NCI-H146 treated with DMSO at 0.1 percent for 48 hours (cell line): ENCODE results near the gene GIPR.
A peak's percentile ranks its signal among the peaks of the same experiment; 100 is the strongest.
"Not testable (repeated sequence)": the region's sequence is repeated elsewhere in the genome, so short reads cannot be mapped to it uniquely, and the experiment has no call there.

ENCODE experiments used
- DNase-seq: peaks from one replicate; lab custom pipeline; 2025; ENCODE audit not compliant: unreplicated experiment; lab: John Stamatoyannopoulos, UW

GIPR gene

DNA sequence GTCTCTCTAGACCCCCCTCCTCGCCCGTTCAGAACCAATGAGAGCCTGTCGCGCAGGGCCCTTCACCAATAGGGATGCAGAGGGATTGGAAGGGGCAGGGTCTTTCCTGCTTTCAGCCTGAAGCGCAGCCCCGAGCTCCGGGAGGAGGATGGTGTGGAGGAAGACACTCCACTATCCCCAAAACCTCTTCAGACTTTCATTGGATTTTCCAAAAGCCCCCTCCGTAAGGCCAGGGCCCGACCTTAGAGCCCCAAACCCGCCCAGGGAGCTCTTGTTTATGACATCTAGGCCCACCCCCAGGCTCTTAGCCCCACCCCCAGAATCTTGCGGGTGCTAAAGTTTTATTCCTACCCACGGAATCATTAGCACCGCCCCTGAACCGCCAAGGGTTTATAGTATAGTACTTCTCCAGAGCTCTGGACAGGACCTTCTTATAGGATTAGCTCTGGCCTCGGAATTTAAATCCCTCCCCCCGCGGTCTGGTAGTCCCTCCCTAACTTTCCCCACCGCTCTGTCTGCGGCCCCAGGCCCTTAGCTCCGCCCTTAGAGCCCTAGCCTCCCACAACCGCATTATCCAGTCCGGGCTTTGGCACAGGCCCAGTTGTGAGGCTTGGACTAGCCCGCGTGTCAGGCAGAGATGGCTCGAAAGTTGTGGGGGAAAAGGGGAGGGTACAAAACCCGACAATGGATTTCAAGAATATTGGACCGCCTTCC is 22.2 kb upstream of the GIPR start:
- peak; percentile 50 for DNase-seq

DNA sequence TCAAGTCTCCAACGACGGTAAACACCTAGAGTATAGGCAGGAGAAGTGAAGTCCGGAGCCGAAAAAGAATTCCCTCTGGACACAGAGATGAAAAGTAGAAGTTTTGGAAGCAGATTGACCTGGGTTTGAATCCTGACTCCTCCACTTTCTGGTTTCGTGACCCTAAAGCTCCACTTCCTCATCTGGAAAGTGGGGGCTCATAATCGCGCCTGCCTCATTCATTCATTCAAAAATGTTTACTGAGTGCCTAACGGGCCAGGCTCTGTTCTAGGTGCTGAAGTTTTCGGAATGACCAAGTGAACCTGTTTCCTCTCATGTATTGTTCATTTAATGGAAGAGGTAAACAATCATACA is 21.7 kb upstream of the GIPR start:
- DNase-seq: no peak

DNA sequence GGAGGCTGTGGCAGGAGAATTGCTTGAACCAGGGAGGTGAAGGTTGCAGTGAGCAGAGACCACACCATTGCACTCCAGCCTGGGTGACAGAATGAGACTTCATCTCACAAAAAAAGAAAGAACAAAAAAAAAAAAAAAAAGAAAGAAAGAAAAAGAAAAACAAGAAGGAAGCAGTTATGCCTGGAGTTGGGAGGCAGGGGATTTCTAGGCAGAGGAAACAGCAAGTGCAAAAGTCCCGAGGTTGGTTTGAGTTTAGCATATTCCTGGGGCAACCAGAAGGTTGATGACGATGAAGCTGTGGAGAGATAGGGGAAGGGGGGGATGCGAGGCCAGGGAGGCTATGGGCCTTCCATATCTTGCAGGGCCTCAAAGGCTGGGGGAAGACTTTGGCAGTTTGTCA is 17.3 kb upstream of the GIPR start:
- DNase-seq: no peak

DNA sequence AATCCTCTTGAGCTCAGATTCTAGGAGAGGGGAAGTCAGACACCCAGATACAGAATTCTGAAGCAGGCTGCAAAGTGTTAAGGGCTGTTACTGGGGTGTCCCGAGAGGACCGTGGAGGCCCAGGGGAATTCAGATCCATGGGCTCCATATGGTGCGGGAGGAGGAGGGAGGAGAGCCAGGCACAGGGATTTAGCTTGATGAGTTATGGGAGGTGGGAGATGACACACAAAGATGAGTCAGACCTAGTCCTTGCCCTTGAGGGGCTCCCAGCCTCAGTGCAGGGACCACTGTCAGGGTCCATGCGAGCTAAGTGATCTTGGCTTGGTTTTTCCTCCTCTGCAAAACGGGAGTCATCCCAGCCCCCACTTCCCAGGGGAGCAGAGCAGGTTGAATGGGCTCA is 14.4 kb upstream of the GIPR start:
- DNase-seq: no peak

DNA sequence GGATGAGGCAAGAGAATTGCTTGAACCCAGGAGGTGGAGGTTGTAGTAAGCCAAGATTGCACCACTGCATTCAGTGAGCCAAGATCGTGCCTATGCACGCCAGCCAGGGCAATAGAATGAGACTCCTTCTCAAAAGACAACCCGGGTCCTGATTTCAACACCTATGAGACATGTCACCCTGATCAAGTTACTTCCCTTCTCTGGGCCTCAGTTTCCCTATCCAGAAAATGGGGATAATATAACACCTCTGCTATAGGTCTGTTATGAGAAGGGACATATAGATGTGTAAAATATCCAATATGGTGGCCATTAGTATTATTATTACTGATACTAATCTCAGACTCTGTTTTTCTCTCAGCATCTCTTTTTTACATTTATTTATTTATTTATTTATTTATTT is 12.9 kb upstream of the GIPR start:
- DNase-seq: no peak

DNA sequence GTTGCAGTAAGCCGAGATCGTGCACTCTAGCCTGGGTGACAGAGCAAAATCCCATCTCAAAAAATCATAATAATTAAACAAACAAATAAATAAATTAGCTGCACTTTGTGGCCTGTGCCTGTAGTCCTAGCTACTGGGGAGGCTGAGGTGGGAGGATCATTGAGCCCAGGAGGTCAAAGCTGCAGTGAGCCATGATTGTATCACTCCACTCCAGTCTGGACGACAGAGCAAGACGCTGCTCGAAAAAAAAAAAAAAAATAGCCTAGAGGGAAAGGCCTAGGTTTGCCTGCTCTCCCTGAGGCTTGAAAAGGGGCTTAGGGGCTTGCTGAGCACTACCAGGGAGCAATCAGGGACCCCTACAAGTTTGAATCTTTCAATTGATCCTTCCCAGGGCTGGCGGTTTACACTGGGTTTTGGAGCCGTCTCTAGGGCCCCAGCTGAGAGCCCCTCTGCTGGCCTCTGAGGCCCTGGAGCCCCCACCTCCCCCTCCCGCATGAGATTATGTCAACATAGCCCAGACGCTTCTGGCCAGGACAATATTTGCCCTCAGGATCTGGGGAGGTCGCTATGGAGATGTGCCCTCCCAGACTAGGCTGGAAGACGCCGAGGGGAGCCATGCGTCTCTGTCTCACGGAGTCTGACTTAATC is 10.4 kb upstream of the GIPR start:
- DNase-seq: peak; percentile 47

DNA sequence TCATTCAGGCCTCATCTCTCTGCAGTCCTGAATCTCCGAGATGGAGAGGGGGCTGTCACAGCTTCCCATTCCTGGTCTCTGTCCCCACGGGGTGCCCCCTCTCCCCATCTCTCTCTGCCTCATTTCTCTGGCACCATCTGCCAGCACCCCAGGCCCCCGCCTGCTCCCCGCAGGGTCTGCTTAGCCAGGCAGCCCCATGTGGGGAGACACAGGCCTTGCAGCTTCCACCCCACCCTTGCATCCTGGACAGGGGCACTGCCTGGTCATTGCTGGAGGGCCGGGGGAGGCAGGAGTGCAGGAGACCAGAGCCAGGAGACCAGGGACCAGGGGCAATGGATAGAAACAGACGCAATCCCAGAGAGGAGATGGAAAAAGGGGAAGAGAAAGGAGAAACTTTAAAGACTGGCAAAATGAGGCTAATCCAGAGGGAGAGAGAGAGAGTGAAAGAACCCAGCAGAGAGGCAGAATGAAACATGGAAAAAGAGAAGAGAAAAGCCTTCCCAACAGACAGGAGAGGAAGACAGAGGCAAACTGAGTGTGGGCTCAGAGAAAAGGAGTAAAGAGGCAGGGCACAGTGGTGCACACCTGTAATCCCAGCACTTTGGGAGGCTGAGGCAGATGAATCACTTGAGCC is 8.8 kb upstream of the GIPR start:
- no peak for DNase-seq

DNA sequence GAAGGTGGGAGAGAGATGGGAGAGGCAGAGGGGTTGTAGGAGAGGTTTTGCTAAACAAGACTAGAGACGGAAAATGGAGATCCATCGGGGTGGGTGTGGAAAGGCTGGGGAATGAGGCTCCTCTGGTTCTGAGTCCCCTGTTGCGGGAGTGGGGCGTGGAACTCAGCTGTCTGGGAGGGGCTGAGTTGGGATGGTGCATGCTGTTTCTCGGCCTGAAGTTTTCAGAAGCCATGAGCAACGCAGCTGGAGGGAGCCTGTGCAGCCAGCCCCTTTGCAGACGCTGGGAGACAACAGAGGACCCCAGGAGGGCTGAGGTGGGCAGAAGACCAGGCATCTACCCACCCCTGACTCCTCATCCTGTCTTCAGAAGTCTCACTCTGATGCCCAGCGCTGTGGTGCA is 7.4 kb upstream of the GIPR start:
- DNase-seq: no peak

DNA sequence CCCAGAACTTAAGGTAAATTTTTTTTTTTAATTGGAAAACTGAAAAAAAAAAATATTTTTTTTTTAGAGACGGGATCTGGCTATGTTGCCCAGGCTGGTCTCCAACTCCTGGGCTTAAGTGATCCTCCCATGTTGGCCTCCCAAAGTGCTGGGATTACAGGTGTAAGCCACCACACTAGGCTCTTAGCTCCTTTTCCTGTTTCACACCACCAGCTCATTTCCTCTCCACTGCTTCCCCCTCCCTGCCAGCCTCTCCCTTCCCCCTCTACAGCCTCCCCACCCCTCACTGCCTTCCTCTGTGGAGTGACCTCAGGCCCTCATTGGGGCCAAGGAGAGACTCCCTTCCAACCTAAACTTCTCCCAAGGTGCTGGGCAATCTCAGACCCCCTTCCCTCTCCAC is 4.2 kb upstream of the GIPR start:
- DNase-seq: no peak

DNA sequence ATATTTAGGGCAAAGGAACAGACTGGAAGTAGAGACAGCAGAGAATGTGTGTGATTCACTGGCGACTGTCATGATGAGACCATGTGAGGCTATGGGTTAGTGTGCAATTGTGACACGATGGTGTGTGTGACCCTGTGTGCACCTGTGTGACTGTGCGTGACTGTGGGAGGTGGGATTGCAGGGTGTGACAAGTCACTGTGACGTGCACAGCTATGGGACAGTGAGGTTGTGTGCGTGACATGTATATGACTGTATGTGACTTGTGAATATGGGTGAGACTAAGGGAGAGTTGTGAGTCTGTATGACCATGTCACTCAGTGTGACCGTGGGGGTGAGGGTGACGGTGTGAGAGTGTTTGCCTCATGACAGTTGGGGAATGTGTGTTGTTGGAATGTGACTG is 3.4 kb upstream of the GIPR start:
- no peak for DNase-seq

DNA sequence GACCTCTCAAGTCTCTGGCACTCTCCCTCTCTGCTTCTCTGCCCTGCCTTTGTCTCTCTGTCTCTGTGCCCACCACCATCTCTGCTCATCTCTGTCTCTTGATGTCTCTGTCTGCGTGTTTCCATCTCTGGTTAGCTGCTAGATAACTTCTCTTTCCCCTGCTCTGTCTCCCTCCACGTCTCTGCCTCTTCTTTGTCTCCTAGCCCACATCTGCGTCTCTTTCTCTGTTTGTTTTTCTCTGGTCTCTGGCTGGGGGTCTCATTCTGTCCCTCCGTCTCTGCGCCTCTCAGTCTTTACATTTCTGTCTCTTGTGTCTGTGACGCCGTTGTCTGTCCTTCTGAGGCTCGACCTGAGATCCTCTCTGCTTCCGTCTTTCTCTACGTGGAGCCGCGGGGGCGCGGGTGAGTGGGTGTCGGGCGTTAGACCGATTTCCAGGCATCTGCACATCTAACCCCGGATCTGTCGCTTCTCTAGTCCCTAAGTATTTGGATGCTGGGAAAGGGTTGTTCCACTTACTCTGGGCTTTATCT is 386 bp downstream of the GIPR start:
- no peak for DNase-seq

DNA sequence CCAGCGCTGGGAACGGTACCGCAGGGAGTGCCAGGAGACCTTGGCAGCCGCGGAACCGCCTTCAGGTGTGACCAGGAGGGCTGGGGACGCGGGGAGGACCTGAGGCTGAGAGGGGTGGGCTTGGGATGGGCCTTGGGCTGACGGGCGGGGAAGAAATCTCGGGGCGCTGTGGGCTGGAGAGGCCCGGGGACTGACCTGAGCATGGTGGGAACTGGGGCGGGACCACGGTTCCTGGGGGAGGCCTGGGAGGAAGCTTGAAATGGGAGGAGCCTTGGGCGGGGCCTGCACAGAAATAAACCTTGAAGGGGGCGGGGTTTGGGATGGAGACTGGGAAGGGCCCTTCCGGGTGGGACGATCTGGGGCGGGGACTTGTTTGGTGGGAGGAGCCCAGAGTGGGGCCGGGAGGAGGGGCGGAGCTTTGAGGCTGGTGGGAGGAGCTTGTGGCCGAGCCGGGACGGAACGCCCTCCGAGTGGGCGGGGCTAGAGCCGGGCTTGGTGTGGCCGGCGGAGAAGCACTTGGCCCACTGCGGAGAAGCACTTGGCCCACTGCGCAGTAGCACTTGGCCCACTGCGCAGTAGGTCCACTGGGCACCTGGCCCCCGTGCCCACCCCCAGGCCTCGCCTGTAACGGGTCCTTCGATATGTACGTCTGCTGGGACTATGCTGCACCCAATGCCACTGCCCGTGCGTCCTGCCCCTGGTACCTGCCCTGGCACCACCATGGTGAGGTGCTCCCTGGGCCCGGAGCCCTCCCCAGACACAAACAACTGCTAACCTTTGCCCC is 2.8 kb downstream of the GIPR start:
- peak; percentile 76 for DNase-seq

DNA sequence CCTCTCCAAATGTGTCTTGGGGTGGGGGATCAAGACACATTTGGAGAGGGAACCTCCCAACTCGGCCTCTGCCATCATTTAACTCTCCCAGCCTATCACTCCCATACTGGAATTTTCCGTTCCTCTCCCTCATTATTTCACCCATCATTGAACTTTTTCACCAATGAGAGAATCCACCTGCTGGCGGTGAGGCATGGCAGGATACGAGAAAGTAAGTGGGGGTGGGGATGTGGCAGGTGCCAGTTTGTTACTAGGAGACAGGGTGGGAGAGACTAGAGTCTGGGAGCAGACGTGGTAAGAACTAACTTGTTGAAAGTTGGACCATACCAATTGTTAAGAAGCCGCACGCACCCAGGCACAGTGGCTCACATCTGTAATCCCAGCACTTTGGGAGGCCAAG is 6.9 kb downstream of the GIPR start:
- no peak for DNase-seq

DNA sequence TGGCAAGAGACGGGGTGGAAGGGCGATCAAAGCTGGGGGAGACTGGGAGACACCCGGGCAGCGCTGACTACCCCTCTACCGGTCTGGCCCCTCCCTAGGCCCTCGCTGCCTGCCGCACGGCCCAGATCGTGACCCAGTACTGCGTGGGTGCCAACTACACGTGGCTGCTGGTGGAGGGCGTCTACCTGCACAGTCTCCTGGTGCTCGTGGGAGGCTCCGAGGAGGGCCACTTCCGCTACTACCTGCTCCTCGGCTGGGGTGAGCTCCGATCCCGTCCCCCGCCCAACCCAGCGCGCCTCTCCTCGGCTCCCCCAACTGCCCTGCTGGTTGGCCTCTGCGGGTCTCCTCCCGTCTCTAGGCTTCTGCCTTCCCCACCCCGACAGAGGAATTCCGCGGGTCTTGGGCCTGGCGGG is 8.8 kb downstream of the GIPR start:
- no peak for DNase-seq

DNA sequence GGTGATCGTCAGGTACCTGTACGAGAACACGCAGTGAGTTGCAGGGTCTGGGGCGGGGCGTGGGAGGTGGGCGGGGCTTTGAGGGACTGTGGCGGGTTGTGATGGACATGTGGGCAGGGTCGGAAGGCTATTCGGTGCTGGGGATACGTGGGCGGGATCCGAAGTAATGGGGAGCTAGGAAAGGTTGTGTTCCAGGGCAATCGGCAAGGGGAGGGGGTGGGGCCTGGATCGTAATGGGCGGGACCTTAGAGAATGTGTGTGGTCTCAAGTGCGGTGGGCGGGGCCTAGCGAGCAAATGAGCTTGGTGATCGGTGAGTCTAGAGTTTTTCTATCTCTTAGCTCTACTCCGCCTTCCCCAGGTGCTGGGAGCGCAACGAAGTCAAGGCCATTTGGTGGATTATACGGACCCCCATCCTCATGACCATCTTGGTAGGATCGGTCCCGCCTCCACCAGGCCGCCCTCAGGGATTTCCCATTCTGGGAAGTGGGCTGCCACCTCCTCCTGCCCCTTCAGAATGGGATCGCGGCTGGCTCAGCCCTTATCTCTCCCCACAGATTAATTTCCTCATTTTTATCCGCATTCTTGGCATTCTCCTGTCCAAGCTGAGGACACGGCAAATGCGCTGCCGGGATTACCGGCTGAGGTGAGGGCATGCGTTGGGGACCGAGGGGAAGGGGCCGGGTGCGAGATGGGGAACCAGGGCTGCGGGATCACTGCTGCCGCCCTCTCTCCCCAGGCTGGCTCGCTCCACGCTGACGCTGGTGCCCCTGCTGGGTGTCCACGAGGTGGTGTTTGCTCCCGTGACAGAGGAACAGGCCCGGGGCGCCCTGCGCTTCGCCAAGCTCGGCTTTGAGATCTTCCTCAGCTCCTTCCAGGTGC is 9.6 kb downstream of the GIPR start:
- peak; percentile 88 for DNase-seq

DNA sequence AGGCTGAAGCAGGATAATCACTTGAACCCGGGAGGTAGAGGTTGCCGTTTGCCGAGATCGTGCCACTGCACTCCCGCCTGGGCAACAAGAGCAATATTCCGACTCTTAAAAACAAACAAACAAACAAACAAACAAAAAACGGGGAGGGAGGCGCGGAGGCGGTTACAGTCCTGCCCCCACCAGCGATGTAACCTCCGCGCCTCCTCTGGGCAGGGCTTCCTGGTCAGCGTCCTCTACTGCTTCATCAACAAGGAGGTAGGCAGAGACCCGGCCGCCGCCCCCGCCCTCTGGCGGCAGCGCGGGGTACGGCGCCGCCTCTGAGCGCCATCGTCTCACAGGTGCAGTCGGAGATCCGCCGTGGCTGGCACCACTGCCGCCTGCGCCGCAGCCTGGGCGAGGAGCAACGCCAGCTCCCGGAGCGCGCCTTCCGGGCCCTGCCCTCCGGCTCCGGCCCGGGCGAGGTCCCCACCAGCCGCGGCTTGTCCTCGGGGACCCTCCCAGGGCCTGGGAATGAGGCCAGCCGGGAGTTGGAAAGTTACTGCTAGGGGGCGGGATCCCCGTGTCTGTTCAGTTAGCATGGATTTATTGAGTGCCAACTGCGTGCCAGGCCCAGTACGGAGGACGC is 13.5 kb downstream of the GIPR start:
- peak; percentile 87 for DNase-seq

DNA sequence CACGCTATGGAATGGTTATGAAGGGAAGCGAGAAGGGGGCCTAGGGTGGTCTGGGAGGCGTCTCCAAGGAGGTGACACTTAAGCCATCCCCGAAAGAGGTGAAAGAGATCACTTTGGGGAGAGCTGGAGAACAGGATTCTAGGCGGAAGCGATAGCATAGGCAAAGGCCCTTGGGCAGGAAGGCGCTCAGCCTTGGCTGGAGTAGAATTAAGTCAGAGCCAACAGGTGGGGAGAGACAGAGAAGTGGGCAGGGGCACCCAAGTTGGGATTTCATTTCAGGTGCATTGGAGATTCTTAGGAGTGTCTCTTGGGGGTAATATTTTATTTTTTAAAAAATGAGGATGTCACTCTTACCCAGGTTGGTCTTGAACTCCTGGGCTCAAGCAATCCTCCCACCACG is 14.1 kb downstream of the GIPR start:
- no peak for DNase-seq

DNA sequence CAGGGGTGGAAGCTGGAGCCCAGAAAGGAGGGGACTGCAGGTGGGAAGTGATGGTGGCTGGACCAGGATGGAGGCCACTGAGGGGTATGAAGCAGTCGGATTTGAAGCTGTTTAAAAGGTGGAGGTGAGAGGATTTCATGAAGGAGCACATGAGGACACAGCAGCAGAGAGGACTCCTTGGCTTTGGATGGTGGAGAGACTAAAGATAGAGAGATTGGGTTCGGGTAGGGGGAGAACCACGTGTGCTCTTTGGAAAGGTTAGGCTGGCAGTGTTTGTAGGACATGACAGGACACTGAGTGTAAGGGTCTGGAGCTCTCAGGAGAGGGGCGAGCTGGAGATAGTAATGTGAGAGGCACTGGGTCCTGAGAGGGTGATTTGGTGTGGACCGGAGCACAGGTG is 14.9 kb downstream of the GIPR start:
- no peak for DNase-seq

DNA sequence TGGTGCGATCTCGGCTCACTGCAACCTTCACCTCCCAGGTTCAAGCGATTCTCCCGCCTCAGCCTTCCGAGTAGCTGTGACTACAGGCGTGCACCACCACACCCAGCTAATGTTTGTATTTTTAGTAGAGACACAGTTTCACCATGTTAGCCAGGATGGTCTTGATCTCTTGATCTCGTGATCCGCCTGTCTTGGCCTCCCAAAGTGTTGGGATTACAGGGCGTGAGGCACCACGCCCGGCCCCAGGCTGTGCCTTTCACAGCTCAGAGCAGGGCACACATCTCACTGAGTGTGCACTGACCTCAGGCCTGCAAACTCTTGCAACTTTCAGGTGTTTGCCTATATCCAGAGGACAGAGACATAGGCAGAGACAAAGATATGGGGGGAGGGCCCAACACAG is 17.0 kb downstream of the GIPR start:
- not testable (repeated sequence) for DNase-seq

DNA sequence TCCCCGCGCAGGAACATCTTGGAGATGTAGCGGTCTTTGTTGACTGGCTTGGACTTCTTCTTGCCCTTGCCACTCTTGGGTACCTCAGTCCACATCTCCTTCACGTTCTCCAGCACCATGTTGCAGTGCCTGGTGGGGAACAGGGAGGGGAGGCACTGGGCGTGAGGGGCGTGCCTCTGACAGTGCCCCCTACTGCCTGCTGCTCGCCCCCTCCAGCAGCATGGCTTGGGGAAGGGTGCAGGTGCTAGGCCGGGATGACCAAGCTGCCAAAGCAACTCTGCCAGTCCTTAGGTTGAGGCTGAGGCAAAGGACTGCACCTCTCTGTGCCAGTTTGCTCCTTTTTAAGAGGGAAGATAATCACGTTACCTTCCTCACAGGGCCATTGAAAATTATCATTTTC is 19.6 kb downstream of the GIPR start:
- no peak for DNase-seq
